Fibroblast of peridontal ligament (primary cell): Measurements from ENCODE around the gene CUEDC1.

Source experiments
- DNase-seq: peaks from one replicate; pipeline ENCODE4 v3.0.0-alpha.2; 2010; ENCODE audit errors: extremely low read depth

Gene CUEDC1

GRCh38 chr17:57955183-57955931 is at the start of gene CUEDC1:
Gene CUEDC1 (minus strand): TSS chr17:57955412. CDS start chr17:57885564, 69,848 bp downstream.
- DNase-seq = peak; percentile 38

GRCh38 chr17:58004060-58004459 is 48.8 kb upstream of the CUEDC1 start:
- DNase-seq = no peak

- no peak for DNase-seq
Observed at GRCh38 chr17:58002973-58003372, 47.8 kb upstream of the CUEDC1 start.

GRCh38 chr17:58002154-58002948 is 47.1 kb upstream of the CUEDC1 start:
- DNase-seq = no peak

- DNase-seq = no peak
Observed at GRCh38 chr17:58001461-58002124, 46.4 kb upstream of the CUEDC1 start.

- peak; percentile 91 for DNase-seq
Observed at GRCh38 chr17:57999496-58000017, 44.3 kb upstream of the CUEDC1 start.

- no peak for DNase-seq
Observed at GRCh38 chr17:57999010-57999495, 43.8 kb upstream of the CUEDC1 start.

- no peak for DNase-seq
Observed at GRCh38 chr17:57997085-57997809, 42.0 kb upstream of the CUEDC1 start.

- DNase-seq = peak; percentile 88
Observed at GRCh38 chr17:57995076-57995956, 40.1 kb upstream of the CUEDC1 start.

- peak; percentile 48 for DNase-seq
Observed at GRCh38 chr17:57994436-57994835, 39.2 kb upstream of the CUEDC1 start.

GRCh38 chr17:57993471-57994365 is 38.5 kb upstream of the CUEDC1 start:
- DNase-seq = no peak

- no peak for DNase-seq
Observed at GRCh38 chr17:57991537-57991936, 36.3 kb upstream of the CUEDC1 start.

GRCh38 chr17:57990037-57990436 is 34.8 kb upstream of the CUEDC1 start:
- no peak for DNase-seq

GRCh38 chr17:57988301-57989250 is 33.4 kb upstream of the CUEDC1 start:
- DNase-seq = peak; percentile 56

GRCh38 chr17:57987581-57988300 is 32.5 kb upstream of the CUEDC1 start, which contains the start of gene VEZF1:
Gene VEZF1 (minus strand): TSS chr17:57988254. CDS start chr17:57988111, 143 bp downstream.
- no peak for DNase-seq

- DNase-seq = peak; percentile 83
Observed at GRCh38 chr17:57986841-57987580, 31.8 kb upstream of the CUEDC1 start.

GRCh38 chr17:57985675-57985974 is 30.4 kb upstream of the CUEDC1 start:
- DNase-seq = peak; percentile 67
